Ammon's horn (tissue), 1 donor: ENCODE data around the gene LIPG.

Source experiments
- DNase-seq: peaks from one replicate; pipeline ENCODE4 v3.0.0-alpha.2; 2016; ENCODE audit warnings: low spot score

The LIPG gene

DNA sequence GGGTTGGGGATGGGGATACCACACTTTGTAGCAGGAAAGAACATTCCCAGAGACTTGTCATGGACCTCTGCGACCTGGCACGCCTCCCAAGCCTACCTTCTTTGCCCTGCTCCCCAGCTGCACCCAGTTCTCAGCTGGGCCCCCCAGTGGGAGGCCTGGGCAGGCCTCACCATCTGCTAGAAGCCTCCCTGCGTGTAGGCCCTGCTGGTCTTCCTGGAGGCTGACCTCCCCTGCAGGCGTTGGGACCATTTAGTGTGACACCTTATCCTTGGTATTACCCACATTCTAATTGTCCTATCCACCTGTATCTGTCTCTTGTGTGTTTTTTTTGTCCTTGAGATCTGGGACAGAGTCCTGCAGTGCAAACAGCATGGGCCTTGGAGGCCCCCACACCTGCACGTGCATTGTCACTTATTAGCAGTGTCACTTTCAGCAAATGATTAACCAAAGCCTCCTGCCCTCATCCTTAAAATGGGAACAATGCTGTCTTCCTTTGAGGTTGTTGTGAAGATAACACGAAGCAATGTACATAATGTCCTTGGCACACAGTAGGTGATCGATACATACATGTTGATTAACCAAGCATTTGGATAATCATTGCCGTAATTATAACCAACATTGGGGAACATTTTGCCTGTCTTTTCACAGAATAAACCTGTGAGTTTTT lies 77.2 kb downstream of the LIPG start:
- no peak for DNase-seq

DNA sequence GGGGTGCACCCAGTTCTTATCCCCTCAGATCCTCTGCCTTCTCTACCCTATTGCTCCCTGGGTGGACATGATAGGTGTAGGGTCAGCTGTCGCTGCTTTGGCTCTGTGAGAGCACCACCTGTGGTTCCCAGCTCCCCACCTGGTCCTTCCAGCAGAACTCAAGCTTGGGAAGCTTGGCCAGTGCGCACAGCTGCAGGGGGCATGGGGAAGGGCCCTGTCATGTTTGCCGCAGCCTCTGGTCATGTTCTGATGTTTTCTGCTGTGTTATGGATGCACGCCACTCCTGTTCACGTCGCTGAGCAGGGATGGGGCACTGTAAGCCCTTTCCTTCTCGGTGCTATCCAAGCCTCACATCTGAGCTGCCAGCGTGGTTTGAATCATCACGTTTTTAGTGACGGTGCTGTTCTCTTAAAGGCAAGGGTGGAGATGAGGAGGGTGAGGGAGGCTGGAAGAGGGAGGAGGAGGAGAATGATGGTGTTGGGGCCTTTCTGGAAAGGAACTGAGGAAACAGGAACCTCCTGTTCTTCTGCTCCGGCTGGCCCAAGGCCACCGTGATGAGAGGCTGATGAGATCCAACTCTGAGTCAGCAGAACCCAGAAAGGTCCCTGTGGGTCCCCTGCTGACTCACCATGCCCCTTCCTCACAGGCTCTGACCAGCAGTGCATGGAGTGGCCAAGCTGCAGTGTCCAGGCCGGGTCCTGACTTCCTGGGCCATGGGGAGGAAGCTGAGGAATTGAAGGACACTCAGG lies 78.0 kb downstream of the LIPG start:
- DNase-seq, result no peak

GRCh38 chr18:49640741-49641140 lies 78.9 kb downstream of the LIPG start:
- DNase-seq, result no peak

- no peak for DNase-seq
Observed at GRCh38 chr18:49645196-49645595, 83.3 kb downstream of the LIPG start.

- no peak for DNase-seq
Observed at GRCh38 chr18:49645841-49646351, 84.0 kb downstream of the LIPG start.

GRCh38 chr18:49646873-49647272 lies 85.0 kb downstream of the LIPG start:
- no peak for DNase-seq

DNA sequence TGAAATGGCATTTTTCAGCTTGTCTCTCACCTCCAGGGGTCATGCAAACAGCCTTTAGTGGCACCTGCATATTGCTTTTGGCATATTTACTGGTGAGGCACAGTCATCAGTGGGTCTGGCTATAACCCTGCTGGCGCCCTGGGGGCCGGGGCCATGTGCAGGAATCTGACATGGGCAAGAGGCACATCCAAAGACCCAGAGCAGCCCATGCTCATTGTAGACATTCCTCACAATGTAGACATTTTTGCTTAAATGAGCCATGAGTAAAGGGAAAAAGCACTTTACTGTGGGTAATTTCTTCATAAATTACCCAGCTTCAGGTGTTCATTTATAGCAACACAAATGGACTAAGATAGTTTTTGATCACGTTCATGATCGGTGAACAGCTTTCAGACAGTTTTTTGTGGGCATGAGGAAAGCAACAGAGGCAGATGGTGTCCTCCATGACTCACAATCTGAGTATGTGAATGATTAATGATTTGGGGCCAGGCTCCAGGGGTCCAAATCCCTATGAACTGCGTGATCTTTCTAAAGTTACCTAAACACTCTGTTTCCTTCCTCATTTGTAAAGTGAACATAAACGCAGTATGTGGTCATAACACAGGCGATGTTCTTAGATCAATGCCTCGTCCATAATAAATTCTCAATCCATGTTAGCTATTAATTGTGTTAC lies 85.8 kb downstream of the LIPG start:
- DNase-seq, result peak; percentile 25

DNA sequence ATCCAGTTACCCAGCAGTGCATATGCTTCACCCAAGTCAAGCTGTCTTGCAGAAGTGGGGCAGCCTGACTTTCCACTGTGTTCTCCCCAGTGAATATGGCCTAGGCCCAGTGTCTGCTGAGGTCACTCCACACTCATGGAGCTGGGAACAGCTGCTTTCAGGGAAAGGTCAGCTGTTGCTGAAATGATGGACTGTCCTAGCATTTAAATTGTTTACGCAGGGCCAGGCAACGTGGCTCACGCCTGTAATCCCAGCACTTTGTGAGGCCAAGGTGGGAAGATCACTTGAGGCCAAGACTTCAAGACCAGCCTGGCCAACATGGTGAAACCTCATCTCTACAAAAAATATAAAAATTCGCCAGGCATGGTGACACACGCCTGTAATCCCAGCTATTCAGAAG lies 86.5 kb downstream of the LIPG start:
- DNase-seq, result no peak
